Measurements from ENCODE around the gene MED4. TPM values are rescaled to one million over a fixed set of nuclear protein-coding genes. Genes with fewer than 3 reads are reported as not detected.

Gene MED4
- total RNA-seq, 1 donor from 2014 or later: 47.1 TPM

DNA sequence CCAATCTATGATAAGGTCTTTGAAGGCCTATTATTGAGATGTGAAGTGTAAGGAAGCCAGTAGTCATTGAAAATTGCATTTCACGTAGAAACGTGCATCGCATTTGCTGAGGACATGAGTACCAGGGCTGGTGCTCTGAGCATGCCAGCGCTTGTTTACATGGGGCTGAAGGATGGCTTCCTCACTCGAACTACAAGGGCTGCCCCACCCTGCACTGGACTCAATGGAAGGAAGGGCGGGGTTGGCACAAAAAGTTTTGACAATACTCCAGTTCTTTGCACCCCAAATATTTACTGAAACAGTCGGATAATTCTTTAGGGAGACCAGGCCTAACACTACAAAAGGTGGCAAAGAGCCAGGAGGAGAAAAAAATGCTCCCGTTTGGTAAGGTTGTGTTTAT lies 28.9 kb upstream of the MED4 start:
- TF ChIP-seq POLR2A (IDR thresholded peaks at IDR 0.05): no peak
- peak in 1 of 2 donors; percentile 75 for TF ChIP-seq POLR2AphosphoS5 (IDR thresholded peaks at IDR 0.05; ENCODE audit: insufficient read depth in 1 of 2, low read depth in 1 of 2)
- TF ChIP-seq, protein P1, sequence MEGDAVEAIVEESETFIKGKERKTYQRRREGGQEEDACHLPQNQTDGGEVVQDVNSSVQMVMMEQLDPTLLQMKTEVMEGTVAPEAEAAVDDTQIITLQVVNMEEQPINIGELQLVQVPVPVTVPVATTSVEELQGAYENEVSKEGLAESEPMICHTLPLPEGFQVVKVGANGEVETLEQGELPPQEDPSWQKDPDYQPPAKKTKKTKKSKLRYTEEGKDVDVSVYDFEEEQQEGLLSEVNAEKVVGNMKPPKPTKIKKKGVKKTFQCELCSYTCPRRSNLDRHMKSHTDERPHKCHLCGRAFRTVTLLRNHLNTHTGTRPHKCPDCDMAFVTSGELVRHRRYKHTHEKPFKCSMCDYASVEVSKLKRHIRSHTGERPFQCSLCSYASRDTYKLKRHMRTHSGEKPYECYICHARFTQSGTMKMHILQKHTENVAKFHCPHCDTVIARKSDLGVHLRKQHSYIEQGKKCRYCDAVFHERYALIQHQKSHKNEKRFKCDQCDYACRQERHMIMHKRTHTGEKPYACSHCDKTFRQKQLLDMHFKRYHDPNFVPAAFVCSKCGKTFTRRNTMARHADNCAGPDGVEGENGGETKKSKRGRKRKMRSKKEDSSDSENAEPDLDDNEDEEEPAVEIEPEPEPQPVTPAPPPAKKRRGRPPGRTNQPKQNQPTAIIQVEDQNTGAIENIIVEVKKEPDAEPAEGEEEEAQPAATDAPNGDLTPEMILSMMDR (IDR thresholded peaks at IDR 0.05): no peak
- no peaks in the 10 kb centered on the region for H3K27me3 ChIP-seq
- no peak overlapping the region for H3K4me3 ChIP-seq
- peaks cover 60% of the 10 kb centered on the region for H3K4me1 ChIP-seq
- peak overlapping the region; percentile 86 for H3K27ac ChIP-seq
- no peak for DNase-seq (ENCODE audit: extremely low spot score in 2 of 2)
- H3K9me3 ChIP-seq: no peaks in the 10 kb centered on the region
- no peaks in the 10 kb centered on the region for H3K36me3 ChIP-seq
- intact Hi-C loops (cut with DNase I): no loop called here

- Histone ChIP-seq H3K36me3 (no peaks in the 10 kb centered on the region), H3K9me3 (no peaks in the 10 kb centered on the region), H3K4me1 (peaks cover 49% of the 10 kb centered on the region), H3K27ac (peak overlapping the region; percentile 30), H3K27me3 (no peaks in the 10 kb centered on the region), H3K4me3 (no peak overlapping the region)
- intact Hi-C loops (cut with DNase I): no loop called here
- TF ChIP-seq POLR2AphosphoS5 (IDR thresholded peaks at IDR 0.05; ENCODE audit: insufficient read depth in 1 of 2, low read depth in 1 of 2): no peak
- no peak for TF ChIP-seq POLR2A (IDR thresholded peaks at IDR 0.05)
- no peak for DNase-seq (ENCODE audit: extremely low spot score in 2 of 2)
These were observed 26.8 kb upstream of the MED4 start for GRCh38 chr13:48121733-48122132.

DNA sequence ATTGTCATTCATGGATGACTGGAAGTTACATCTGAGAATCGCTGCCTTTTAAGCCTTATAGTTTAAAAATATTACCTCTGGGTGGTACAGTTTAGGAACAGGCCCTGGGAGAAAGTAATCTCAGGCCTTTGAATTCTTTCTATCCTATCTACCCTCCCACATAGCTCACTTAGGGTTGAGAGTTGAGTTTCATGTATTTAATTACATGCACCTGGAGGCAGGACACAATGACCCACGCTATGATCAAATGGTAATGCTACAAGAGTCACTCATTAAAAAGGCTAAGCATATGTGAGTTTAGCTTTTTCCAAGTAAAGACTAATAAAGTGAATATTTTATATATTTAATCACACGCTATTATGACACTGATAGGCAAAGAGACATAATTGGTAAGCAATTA lies 25.3 kb upstream of the MED4 start:
- TF ChIP-seq, protein P1 (IDR thresholded peaks at IDR 0.05): no peak
- TF ChIP-seq POLR2AphosphoS5 (IDR thresholded peaks at IDR 0.05; ENCODE audit: insufficient read depth in 1 of 2, low read depth in 1 of 2): no peak
- no peak for TF ChIP-seq POLR2A (IDR thresholded peaks at IDR 0.05)
- H3K9me3 ChIP-seq: no peaks in the 10 kb centered on the region
- H3K27me3 ChIP-seq: no peaks in the 10 kb centered on the region
- H3K36me3 ChIP-seq: no peaks in the 10 kb centered on the region
- no peak for DNase-seq (ENCODE audit: extremely low spot score in 2 of 2)
- intact Hi-C loops (cut with DNase I): no loop called here
- peaks cover 34% of the 10 kb centered on the region for H3K4me1 ChIP-seq
- no peak overlapping the region for H3K4me3 ChIP-seq
- H3K27ac ChIP-seq: no peak overlapping the region

GRCh38 chr13:48118030-48118429 lies 23.1 kb upstream of the MED4 start:
- Histone ChIP-seq H3K4me3 (no peak overlapping the region), H3K9me3 (no peaks in the 10 kb centered on the region), H3K36me3 (no peaks in the 10 kb centered on the region), H3K27ac (no peak overlapping the region), H3K4me1 (peaks cover 18% of the 10 kb centered on the region), H3K27me3 (no peaks in the 10 kb centered on the region)
- DNase-seq (ENCODE audit: extremely low spot score in 2 of 2): no peak
- intact Hi-C loops (cut with DNase I): no loop called here
- no peak for TF ChIP-seq POLR2A (IDR thresholded peaks at IDR 0.05)
- TF ChIP-seq, protein P1 (IDR thresholded peaks at IDR 0.05): no peak
- TF ChIP-seq POLR2AphosphoS5 (IDR thresholded peaks at IDR 0.05; ENCODE audit: insufficient read depth in 1 of 2, low read depth in 1 of 2): no peak

GRCh38 chr13:48116808-48117207 lies 21.9 kb upstream of the MED4 start:
- no peaks in the 10 kb centered on the region for H3K9me3 ChIP-seq
- H3K4me1 ChIP-seq: peaks cover 10% of the 10 kb centered on the region
- H3K27ac ChIP-seq: no peak overlapping the region
- no peak overlapping the region for H3K4me3 ChIP-seq
- no peak for TF ChIP-seq POLR2A (IDR thresholded peaks at IDR 0.05)
- TF ChIP-seq, protein P1 (IDR thresholded peaks at IDR 0.05): no peak
- no peak for TF ChIP-seq POLR2AphosphoS5 (IDR thresholded peaks at IDR 0.05; ENCODE audit: insufficient read depth in 1 of 2, low read depth in 1 of 2)
- H3K36me3 ChIP-seq: no peaks in the 10 kb centered on the region
- DNase-seq (ENCODE audit: extremely low spot score in 2 of 2): no peak
- H3K27me3 ChIP-seq: no peaks in the 10 kb centered on the region
- intact Hi-C loops (cut with DNase I): no loop called here
